22Rv1 (cell line): ENCODE measurements around the gene PRCP.

Source experiments
- ZFX ChIP-seq: fragments of 450-650 bp; IDR thresholded peaks from 2 replicates; pipeline ENCODE4 v1.6.1; 2017; ENCODE audit warnings: antibody characterized with exemption, borderline replicate concordance
- TF ChIP-seq, protein P1 (sequence below): fragments of 450-650 bp; IDR thresholded peaks from 2 replicates; pipeline ENCODE4 v1.5.1; 2017; ENCODE audit warnings: mild to moderate bottlenecking

DNA sequence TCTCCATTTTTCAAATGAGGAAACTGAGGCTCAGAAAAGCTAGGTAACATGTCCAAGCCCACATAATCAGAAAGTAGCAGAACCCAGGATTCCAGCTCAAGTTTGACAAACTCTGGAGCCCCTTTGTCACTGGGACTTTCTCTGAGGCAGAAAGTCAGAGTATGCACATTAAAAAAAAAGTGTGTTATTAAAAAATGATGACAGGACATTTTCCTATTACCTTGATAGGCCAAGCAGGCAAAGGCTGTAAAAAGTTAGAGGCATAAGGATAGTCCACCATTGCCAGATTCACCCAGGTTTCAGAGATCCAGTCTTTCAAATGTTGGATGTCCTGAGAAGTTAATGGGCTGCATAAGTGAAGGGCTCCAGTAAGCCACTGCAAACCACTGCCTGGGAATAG, 51.4 kb downstream of the PRCP start:
- TF ChIP-seq, protein P1, sequence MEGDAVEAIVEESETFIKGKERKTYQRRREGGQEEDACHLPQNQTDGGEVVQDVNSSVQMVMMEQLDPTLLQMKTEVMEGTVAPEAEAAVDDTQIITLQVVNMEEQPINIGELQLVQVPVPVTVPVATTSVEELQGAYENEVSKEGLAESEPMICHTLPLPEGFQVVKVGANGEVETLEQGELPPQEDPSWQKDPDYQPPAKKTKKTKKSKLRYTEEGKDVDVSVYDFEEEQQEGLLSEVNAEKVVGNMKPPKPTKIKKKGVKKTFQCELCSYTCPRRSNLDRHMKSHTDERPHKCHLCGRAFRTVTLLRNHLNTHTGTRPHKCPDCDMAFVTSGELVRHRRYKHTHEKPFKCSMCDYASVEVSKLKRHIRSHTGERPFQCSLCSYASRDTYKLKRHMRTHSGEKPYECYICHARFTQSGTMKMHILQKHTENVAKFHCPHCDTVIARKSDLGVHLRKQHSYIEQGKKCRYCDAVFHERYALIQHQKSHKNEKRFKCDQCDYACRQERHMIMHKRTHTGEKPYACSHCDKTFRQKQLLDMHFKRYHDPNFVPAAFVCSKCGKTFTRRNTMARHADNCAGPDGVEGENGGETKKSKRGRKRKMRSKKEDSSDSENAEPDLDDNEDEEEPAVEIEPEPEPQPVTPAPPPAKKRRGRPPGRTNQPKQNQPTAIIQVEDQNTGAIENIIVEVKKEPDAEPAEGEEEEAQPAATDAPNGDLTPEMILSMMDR: no peak
- TF ChIP-seq ZFX: no peak
